Stimulated activated CD8-positive, alpha-beta memory T cell treated with anti-CD3 and anti-CD28 coated beads, Interleukin-15, amount 100 ng/mL, for 4 hours (primary cell): ENCODE data around the gene HHAT.

Experiments
- DNase-seq, 2 donors: peaks; one replicate each; pipeline ENCODE4 v3.0.0-alpha.2; 2020; ENCODE audit warnings: low read depth in 2 of 2

Gene HHAT

DNA sequence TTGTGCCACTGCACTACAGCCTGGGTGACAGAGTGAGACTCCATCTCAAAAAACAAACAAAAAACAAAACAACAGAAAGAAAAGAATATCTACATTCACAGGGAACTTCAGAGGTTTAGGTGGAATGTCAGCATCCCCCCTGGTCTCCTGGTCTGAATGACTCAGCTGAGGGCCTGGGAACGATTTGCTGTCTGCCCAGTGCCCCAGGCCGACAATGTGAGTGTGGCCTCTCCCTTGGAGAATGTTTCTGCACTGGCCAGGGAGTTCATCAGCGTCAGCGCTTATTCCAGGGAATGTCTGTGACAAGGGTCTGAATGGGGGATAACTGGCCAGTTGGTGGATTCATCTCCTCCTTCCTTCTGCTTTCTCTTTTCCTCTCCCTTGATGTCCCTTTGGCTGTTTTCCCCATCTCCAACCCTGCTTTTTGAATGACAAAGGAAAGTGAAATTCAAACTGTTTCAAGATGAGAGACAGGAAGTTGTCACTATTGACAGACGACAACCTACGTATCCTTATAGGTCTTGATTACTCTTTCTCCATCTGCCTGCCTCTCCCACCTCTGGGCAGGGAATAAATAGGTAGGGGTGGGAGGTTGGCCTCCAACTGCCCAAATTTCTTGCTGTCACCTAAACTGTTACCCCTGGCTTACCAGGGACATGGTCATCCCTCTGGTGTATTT, 213.1 kb downstream of the HHAT start:
- DNase-seq = no peak

DNA sequence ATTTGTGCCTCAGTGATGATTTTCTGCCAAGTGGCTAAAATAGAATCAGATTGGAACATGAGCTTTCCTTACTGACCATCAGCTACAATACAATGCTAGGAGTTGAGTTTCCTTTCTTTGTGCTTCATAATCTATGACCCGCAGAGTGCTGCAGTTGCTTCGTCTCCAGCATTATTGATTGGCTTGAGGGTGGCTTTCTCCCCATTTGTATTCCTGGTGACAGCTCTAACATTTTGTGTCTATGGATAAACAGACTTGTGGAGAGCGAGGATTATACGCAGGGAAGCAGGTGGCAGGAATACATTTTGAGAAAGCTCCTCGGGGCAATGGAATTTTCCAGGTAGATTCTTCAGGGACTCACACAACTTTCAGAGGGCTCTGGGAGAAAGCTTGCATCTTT, 223.2 kb downstream of the HHAT start:
- DNase-seq = no peak

- no peak for DNase-seq
Measured at GRCh38 chr1:210553711-210554110, 225.0 kb downstream of the HHAT start.

- DNase-seq = no peak
Measured at GRCh38 chr1:210554382-210554781, 225.7 kb downstream of the HHAT start.

- DNase-seq = no peak
Measured at GRCh38 chr1:210556475-210556874, 227.8 kb downstream of the HHAT start.

DNA sequence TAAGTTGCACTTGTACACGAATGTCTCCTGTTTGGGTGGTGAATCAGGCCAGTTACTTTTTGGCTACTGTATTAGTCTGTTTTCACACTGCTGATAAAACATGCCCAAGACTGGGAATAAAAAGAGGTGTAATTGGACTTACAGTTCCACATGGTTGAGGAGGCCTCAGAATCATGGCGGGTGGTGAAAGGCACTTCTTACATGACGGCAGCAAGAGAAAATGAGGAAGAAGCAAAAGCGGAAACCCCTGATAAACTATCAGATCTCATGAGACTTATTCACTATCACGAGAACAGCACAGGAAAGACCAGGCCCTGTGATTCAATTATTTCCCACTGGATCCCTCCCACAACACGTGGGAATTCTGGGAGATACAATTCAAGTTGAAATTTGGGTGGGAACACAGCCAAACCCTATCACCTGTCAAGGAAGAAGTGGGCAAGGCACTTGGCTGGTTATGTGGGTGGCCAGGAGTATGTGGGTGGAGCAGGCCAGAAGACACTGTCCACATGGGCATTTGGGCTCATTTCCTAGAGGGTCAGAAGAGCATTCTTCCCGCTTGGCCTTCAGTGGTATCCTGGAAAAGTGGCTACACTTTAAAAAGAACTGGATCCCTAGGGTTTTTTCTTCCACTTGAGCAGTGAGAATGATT, 228.8 kb downstream of the HHAT start:
- no peak for DNase-seq

- DNase-seq = no peak
Measured at GRCh38 chr1:210558302-210558701, 229.6 kb downstream of the HHAT start.

GRCh38 chr1:210565306-210565705, 236.6 kb downstream of the HHAT start:
- DNase-seq = no peak

DNA sequence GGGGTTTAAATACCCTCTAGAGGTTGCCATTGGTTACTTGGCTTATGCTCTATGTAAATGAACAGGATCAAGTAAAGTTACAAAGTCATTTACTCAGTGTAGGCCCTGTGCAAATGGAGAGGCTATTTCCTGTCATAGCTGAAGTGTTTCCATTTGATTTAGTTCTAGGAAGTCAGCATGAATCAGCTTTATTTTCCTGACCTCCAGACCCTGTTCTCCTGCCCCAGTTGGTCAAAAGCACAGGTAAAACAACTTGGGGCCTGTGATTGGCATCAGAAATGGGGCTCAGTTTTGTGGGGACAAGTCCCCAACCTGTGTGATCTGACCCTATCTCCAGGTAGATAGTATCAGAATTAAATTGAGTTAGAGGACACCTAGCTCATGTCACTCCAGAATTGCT, 239.9 kb downstream of the HHAT start:
- no peak for DNase-seq

- DNase-seq = no peak
Measured at GRCh38 chr1:210570116-210570515, 241.4 kb downstream of the HHAT start.

DNA sequence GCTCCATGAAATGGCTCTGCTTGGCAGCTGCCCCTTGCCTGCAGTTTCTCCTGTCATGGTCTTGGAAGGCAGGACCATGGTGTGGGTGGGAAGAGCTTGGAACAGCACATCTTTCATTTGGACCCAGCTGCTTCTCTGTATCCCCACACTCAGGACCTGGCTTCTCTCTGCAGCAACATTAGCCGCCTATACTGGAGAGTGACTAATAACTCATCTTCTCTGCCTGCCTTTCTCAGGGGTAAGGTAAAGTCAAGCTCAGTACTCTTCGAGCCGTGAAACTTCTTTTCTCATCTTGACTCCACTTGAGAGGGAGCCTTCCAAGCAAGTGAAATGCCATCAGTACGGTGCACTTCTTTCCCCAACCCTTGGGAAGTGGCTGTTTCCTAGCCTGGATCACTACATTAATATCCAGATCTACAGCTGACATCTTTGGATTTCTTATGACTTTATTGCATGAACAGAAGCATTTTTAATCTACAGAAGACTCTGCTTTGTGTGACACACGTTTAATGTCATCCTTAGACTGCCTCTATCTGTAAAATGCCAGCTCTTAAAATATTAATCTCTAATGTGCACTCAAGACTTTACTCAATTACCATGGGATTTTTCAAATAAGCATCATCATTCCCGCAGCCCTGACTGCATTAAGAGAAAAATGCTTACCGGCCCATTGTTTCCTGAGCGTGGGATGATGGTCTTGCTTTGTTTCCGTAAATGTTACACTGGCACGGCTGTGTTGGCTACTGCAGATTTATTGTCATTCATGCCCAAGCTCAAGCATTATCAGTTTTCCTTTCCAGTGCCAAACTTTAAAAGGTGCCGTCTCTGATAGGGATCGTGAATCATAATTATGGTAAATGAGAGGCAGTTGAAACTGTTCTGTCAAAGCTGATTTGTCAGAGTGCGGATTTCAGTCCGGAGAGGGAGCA, 242.9 kb downstream of the HHAT start:
- DNase-seq = no peak

GRCh38 chr1:210573141-210573540, 244.4 kb downstream of the HHAT start:
- no peak for DNase-seq

DNA sequence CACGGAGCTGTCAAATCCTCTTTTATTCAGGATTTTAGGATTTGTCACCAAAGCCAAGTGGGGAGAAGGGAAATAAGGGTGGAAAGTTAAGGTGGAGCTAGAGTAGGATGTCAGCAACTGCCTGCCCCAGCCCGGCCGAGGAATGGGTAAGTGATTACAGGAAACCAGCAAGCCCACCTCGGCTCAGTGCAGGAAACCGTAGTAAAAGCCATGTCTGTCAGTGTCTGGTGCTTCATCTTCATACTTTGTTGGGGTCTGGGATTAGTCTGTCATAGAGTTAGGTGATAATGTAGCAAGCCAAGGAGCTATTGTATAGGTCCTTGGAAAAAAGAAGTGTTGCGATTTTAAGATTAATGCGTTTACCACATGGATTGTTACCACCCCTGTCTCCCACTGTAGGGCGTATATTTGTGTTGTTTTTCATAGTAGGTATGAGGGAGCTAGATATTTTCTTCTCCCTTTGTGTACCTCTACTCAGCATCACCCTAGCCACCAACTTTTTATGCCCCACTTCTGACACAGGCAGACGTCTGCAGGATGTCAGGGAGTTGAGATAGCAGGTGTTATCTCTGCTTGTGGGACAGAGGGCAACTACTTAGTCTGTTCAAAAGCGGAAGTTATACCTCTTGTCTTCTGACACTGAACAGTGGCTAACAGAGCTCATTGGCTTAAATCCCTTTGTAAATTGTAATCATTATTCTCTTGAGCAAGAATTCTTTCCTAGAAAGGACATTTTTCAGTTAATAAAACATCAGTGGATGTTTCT, 253.7 kb downstream of the HHAT start:
- DNase-seq = no peak

GRCh38 chr1:210584439-210585113, 255.9 kb downstream of the HHAT start:
- peak in 1 of 2 donors; percentile 34 for DNase-seq

DNA sequence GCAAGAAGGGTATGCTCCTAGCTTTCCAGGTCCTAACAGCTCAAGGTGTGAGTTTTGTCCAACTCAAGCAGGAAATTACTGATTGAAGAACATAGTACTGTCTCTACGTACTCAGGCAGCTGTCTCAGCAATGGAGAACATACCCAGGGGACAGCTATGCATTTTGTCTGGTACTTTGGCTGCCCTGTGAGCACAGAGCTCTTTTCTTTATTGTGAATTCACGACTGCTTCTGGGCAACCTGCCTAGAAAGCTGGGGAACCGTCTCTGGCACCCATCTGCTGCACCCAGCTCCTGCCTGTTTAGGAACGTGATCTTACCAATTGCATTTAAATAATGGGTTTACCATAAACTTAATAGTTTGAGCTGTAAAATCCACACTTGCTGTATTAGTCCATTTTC, 258.1 kb downstream of the HHAT start:
- no peak for DNase-seq

DNA sequence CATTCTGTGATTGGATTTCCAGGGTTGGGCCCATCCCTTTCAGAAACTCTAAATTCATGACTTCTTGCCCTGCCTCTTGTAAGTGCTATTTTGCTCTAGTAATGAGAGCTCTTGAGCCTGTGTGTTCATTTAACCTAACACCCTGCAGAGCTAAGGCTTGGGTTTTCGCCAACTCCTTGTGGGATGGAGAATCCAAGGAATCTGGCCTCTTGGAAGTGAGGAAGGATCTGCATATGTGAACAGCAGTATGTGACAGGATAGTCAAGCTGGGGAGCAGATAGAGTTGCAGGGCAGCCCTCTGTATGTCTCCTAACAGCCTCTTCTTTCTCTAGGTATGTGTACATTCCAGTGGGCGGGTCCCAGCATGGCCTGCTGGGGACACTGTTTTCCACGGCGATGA, 258.9 kb downstream of the HHAT start:
- DNase-seq = no peak

DNA sequence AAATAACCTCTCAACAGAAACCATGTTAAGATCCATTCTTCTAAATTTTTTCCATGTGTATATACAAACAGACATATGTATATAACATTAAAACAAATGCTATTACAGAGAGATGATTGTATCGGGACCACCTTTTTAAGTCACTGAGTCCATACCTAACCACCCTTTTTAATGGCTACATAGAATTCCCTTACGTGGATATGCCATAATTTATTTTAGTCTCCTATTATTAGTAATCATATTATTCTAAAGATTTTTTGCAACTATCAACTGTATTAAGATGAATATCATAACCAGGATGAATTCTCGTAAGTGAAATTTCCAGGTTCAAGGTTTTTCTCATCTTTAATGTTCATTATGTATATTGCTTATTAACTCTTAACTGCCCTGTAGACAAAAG, 259.7 kb downstream of the HHAT start:
- DNase-seq = no peak

DNA sequence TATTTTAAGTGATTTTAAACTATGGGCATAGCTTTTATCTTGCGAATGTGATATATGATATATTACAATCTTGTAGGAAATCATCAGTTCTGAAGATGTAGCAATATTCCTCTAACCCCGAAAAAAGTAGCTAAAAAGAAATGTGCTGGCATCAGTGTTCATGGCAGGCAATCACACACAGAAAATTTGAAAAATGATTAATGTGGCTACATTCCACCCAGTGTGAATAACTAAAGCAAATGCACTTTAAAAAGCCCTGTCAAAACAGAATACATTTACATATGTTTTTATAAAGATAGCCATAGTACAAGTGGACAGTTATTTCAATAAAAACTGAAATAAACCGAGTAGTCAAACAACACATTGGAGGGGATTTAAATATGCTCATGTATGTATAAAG, 260.2 kb downstream of the HHAT start:
- DNase-seq = no peak

DNA sequence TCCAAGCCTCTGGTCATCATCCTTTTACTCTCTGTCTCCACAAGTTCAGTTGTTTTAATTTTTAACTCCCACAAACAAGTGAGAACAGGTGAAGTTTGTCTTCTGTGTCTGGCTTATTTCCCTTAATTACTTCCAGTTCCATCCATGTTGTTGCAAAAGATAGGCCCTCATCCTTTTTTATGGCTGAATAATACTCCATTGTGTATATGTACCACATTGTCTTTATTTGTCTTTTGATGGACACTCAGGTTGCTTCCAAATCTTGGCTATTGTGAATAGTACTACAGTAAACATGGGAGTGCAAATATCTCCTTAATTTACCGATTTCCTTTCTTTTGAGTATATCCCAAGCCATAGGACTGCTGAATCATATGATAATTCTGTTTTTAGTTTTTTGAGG, 262.5 kb downstream of the HHAT start:
- no peak for DNase-seq

DNA sequence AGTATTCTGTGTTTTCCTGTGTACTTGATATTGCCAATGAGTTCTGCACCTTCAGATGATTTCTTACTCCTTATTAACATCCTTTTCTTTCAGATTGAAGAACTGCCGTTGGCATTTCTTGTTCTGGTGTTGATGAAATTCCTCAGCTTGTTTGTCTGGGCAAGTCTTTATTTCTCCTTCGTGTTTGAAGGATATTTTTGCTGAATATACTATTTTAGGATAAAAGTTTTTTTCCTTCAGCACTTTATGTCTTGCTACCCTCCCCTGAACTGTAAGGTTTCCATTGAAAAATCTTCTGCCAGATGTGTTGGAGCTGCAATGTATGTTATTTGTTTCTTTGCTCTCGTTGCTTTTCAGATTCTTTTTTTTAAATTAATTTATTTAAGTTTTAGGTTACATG, 265.9 kb downstream of the HHAT start:
- no peak for DNase-seq

GRCh38 chr1:210596641-210597040, 267.9 kb downstream of the HHAT start:
- DNase-seq = no peak
